PC-3 (cell line): ENCODE data around the gene CCNK. TPM values are rescaled to one million over a fixed set of nuclear protein-coding genes. Genes with fewer than 3 reads are reported as not detected.

Source experiments
- ATAC-seq: fragments of 200-7000 bp; cut with Tn5 transposase; 2 replicates; pipeline ENCODE4 v1.9.1; 2020; ENCODE audit warnings: mild to moderate bottlenecking, moderate library complexity
- BruUV-seq: library from RNA; stranded (reverse); fragments of 400-500 nt; replicated peaks from 2 replicates; lab custom pipeline; 2021; lab: Mats Ljungman, UMichigan
- CTCF ChIA-PET: fragments of 300-600 bp; sonication (Branson Sonifier 250); formaldehyde crosslinking; loops from one replicate; lab custom pipeline; 2022; ENCODE audit warnings: antibody characterized with exemption; lab: Charles Lee
- POLR2A ChIA-PET: fragments of 300-600 bp; sonication (Branson Sonifier 250); formaldehyde crosslinking; loops from one replicate; lab custom pipeline; 2022; ENCODE audit warnings: antibody characterized with exemption; ENCODE audit not compliant: unreplicated experiment; lab: Charles Lee
- DNase-seq: peaks from one replicate; pipeline ENCODE4 v3.0.0-alpha.2; 2015
- H2AFZ ChIP-seq: fragments of 300-600 bp; sonication (generic); 2 replicates; pipeline ENCODE4 v1.6.0; 2016; ENCODE audit warnings: antibody characterized with exemption, low read length
- H3F3A ChIP-seq: fragments of 300-600 bp; sonication (generic); one replicate; pipeline ENCODE4 v1.6.0; 2017; ENCODE audit warnings: antibody characterized with exemption, low read length, control low read depth, mild to moderate bottlenecking; ENCODE audit not compliant: unreplicated experiment
- H3K27ac ChIP-seq: fragments of 300-600 bp; sonication (generic); 2 replicates; pipeline ENCODE4 v1.5.1; 2016; ENCODE audit warnings: mild to moderate bottlenecking, low read length
- H3K27me3 ChIP-seq: fragments of 300-600 bp; sonication (generic); 2 replicates; pipeline ENCODE4 v1.6.1; 2016; ENCODE audit warnings: low read length, mixed read lengths
- H3K36me3 ChIP-seq: fragments of 300-600 bp; sonication (generic); 2 replicates; pipeline ENCODE4 v1.6.1; 2016; ENCODE audit warnings: low read depth, mixed run types, low read length, mixed read lengths
- H3K4me1 ChIP-seq: fragments of 300-600 bp; sonication (generic); 2 replicates; pipeline ENCODE4 v1.5.1; 2016; ENCODE audit warnings: low read length; ENCODE audit not compliant: insufficient read depth
- H3K4me2 ChIP-seq: fragments of 300-600 bp; sonication (generic); 2 replicates; pipeline ENCODE4 v1.6.0; 2016; ENCODE audit warnings: low read length
- H3K4me3 ChIP-seq: fragments of 300-600 bp; sonication (generic); 2 replicates; pipeline ENCODE4 v1.5.1; 2016; ENCODE audit warnings: mild to moderate bottlenecking, low read length, mixed read lengths
- H3K79me2 ChIP-seq: fragments of 300-600 bp; sonication (generic); 2 replicates; pipeline ENCODE4 v1.6.1; 2017; ENCODE audit warnings: low read length, mixed read lengths
- H3K9ac ChIP-seq: fragments of 300-600 bp; sonication (generic); 2 replicates; pipeline ENCODE4 v1.6.0; 2016; ENCODE audit warnings: mild to moderate bottlenecking, low read length
- H3K9me2 ChIP-seq: fragments of 300-600 bp; sonication (generic); replicated peaks from 2 replicates; pipeline ENCODE4 v1.6.1; 2016; ENCODE audit warnings: mixed run types, low read length, mixed read lengths
- H3K9me3 ChIP-seq: fragments of 300-600 bp; sonication (generic); 2 replicates; pipeline ENCODE4 v1.6.1; 2016; ENCODE audit warnings: low read length, mixed read lengths
- H4K20me1 ChIP-seq: fragments of 300-600 bp; sonication (generic); 2 replicates; pipeline ENCODE4 v1.6.1; 2016; ENCODE audit warnings: low read length, mixed read lengths
- CTCF ChIP-seq: fragments of 300-600 bp; sonication (generic); conservative IDR thresholded peaks from 2 replicates; pipeline ENCODE4 v1.5.1; 2017; ENCODE audit warnings: antibody characterized with exemption, low read depth, mild to moderate bottlenecking, low read length
- EZH2 ChIP-seq: fragments of 300-600 bp; sonication (generic); IDR thresholded peaks from one replicate; pipeline ENCODE4 v1.6.1; 2017; ENCODE audit warnings: antibody characterized with exemption, mild to moderate bottlenecking, low read length; ENCODE audit not compliant: unreplicated experiment
- EZH2phosphoT487 ChIP-seq: fragments of 300-600 bp; sonication (generic); IDR thresholded peaks from 2 replicates; pipeline ENCODE4 v1.6.1; 2018; ENCODE audit warnings: mild to moderate bottlenecking, antibody characterized with exemption, low read length, borderline replicate concordance
- intact Hi-C: fragments of 100-400 bp; cut with micrococcal nuclease; formaldehyde crosslinking; loops from 2 replicates; pipeline ENCODE4 v1.9.0; 2023
- total RNA-seq: library from RNA; depleted of rRNA; stranded (reverse); fragments of >200 nt; gene quantifications from 2 replicates; pipeline ENCODE4 v1.2.3, GENCODE V29; 2014

The CCNK gene
- total RNA-seq, 1 experiment from 2014 or later: 26.2 TPM

- H3K4me2 ChIP-seq: no peak overlapping the region
- H3K9me2 ChIP-seq: no peaks in the 10 kb centered on the region
- H3K4me3 ChIP-seq: no peak overlapping the region
- no peaks in the 10 kb centered on the region for H3K36me3 ChIP-seq
- ChIA-PET CTCF (no interaction called here), POLR2A (no interaction called here)
- intact Hi-C loops: no loop called here
- H3K9me3 ChIP-seq: no peaks in the 10 kb centered on the region
- H3K9ac ChIP-seq: no peak overlapping the region
- no TSS peak for BruUV-seq
- H3K4me1 ChIP-seq: peaks cover 8% of the 10 kb centered on the region; the same call in 1 of the 2 replicates
- DNase-seq: no peak
- H3F3A ChIP-seq: no peaks in the 10 kb centered on the region
- peaks cover 28% of the 10 kb centered on the region; the same call in 1 of the 2 replicates for H4K20me1 ChIP-seq
- H3K27ac ChIP-seq: no peak overlapping the region
- no peaks in the 10 kb centered on the region for H3K27me3 ChIP-seq
- H2AFZ ChIP-seq: no peak overlapping the region
- no peak for ATAC-seq
- no peak for TF ChIP-seq CTCF
- no peak for TF ChIP-seq EZH2
- TF ChIP-seq EZH2phosphoT487: no peak
- H3K79me2 ChIP-seq: peaks cover 98% of the 10 kb centered on the region
Observed at GRCh38 chr14:99552021-99552553, 70.9 kb downstream of the CCNK start.

GRCh38 chr14:99552572-99553216 is 71.5 kb downstream of the CCNK start:
- Histone ChIP-seq H3K4me2 (no peak overlapping the region), H3K4me1 (peaks cover 8% of the 10 kb centered on the region; the same call in 1 of the 2 replicates)

More at GRCh38 chr14:99552572-99553216, 71.5 kb downstream of the CCNK start:
- Histone ChIP-seq H2AFZ (no peak overlapping the region), H3K36me3 (no peaks in the 10 kb centered on the region), H3K4me3 (no peak overlapping the region), H3K9ac (no peak overlapping the region), H3K9me3 (no peaks in the 10 kb centered on the region), H4K20me1 (peaks cover 28% of the 10 kb centered on the region; the same call in 1 of the 2 replicates), H3F3A (no peaks in the 10 kb centered on the region), H3K27ac (no peak overlapping the region), H3K9me2 (no peaks in the 10 kb centered on the region), H3K79me2 (peaks cover 93% of the 10 kb centered on the region), H3K27me3 (no peaks in the 10 kb centered on the region)
- no TSS peak for BruUV-seq
- POLR2A ChIA-PET: interaction anchor here (0.7 kb wide), 1 partner anchor 52 kb away, joined by 3 read pairs; no protein-coding TSS in a partner anchor
- TF ChIP-seq CTCF: no peak
- no peak for TF ChIP-seq EZH2phosphoT487
- no peak for TF ChIP-seq EZH2
- intact Hi-C loops: no loop called here
- no peak for ATAC-seq
- CTCF ChIA-PET: no interaction called here
- no peak for DNase-seq
